SW480 (cell line): ENCODE measurements around the gene NR3C2.

Source experiments
- DNase-seq: peaks from one replicate; pipeline ENCODE4 v3.0.0-alpha.2; 2016; ENCODE audit warnings: low spot score

Gene NR3C2

GRCh38 chr4:148312956-148313490, 129.2 kb downstream of the NR3C2 start:
- no peak for DNase-seq

- DNase-seq: no peak
Measured at GRCh38 chr4:148311526-148311925, 130.7 kb downstream of the NR3C2 start.

- DNase-seq: no peak
Measured at GRCh38 chr4:148310756-148311155, 131.5 kb downstream of the NR3C2 start.

GRCh38 chr4:148305751-148306150, 136.5 kb downstream of the NR3C2 start:
- no peak for DNase-seq

- DNase-seq: no peak
Measured at GRCh38 chr4:148302416-148302815, 139.8 kb downstream of the NR3C2 start.

- DNase-seq: no peak
Measured at GRCh38 chr4:148300877-148301276, 141.3 kb downstream of the NR3C2 start.

- DNase-seq: no peak
Measured at GRCh38 chr4:148299337-148299736, 142.9 kb downstream of the NR3C2 start.

GRCh38 chr4:148296498-148296897, 145.7 kb downstream of the NR3C2 start:
- no peak for DNase-seq

GRCh38 chr4:148295642-148296041, 146.6 kb downstream of the NR3C2 start:
- DNase-seq: no peak

GRCh38 chr4:148293571-148293970, 148.6 kb downstream of the NR3C2 start:
- no peak for DNase-seq

GRCh38 chr4:148292686-148293085, 149.5 kb downstream of the NR3C2 start:
- no peak for DNase-seq

- DNase-seq: no peak
Measured at GRCh38 chr4:148289740-148290139, 152.5 kb downstream of the NR3C2 start.

GRCh38 chr4:148288448-148288847, 153.8 kb downstream of the NR3C2 start:
- no peak for DNase-seq

GRCh38 chr4:148287111-148287510, 155.1 kb downstream of the NR3C2 start:
- no peak for DNase-seq

GRCh38 chr4:148286012-148286411, 156.2 kb downstream of the NR3C2 start:
- no peak for DNase-seq

- DNase-seq: no peak
Measured at GRCh38 chr4:148283665-148284064, 158.5 kb downstream of the NR3C2 start.

- DNase-seq: no peak
Measured at GRCh38 chr4:148278310-148278709, 163.9 kb downstream of the NR3C2 start.

- no peak for DNase-seq
Measured at GRCh38 chr4:148275266-148275665, 166.9 kb downstream of the NR3C2 start.

GRCh38 chr4:148273501-148273986, 168.7 kb downstream of the NR3C2 start:
- no peak for DNase-seq

GRCh38 chr4:148271166-148271565, 171.0 kb downstream of the NR3C2 start:
- no peak for DNase-seq

GRCh38 chr4:148270630-148271029, 171.6 kb downstream of the NR3C2 start:
- DNase-seq: no peak

GRCh38 chr4:148268835-148269234, 173.4 kb downstream of the NR3C2 start:
- DNase-seq: no peak

- DNase-seq: no peak
Measured at GRCh38 chr4:148266921-148267320, 175.3 kb downstream of the NR3C2 start.

- DNase-seq: no peak
Measured at GRCh38 chr4:148266240-148266639, 176.0 kb downstream of the NR3C2 start.

GRCh38 chr4:148265627-148266026, 176.6 kb downstream of the NR3C2 start:
- DNase-seq: no peak
